HG03159 (cell line): ENCODE results near the gene RBM43.
"Not testable (repeated sequence)": the region's sequence is repeated elsewhere in the genome, so short reads cannot be mapped to it uniquely, and the experiment has no call there.

Source experiments
- ATAC-seq: cut with Tn5 transposase; IDR thresholded peaks from one replicate; pipeline ENCODE4 v1.9.1; 2021; ENCODE audit warnings: mild to moderate bottlenecking, moderate library complexity; ENCODE audit not compliant: unreplicated experiment

The RBM43 gene

GRCh38 chr2:151261231-151261976 is at the start of gene RBM43:
Gene RBM43, minus strand, starts transcription at chr2:151261863. Its CDS starts 136 bp downstream, at chr2:151261727.
- ATAC-seq = peak; percentile 91

GRCh38 chr2:151310313-151310712 is 48.6 kb upstream of the RBM43 start:
- not testable (repeated sequence) for ATAC-seq

GRCh38 chr2:151306621-151307020 is 45.0 kb upstream of the RBM43 start:
- no peak for ATAC-seq

GRCh38 chr2:151305129-151305691 is 43.5 kb upstream of the RBM43 start:
- no peak for ATAC-seq

GRCh38 chr2:151302879-151303278 is 41.2 kb upstream of the RBM43 start:
- no peak for ATAC-seq

GRCh38 chr2:151302404-151302803 is 40.7 kb upstream of the RBM43 start:
- no peak for ATAC-seq

GRCh38 chr2:151299920-151300539 is 38.4 kb upstream of the RBM43 start:
- peak; percentile 38 for ATAC-seq

GRCh38 chr2:151297882-151298281 is 36.2 kb upstream of the RBM43 start:
- ATAC-seq = peak; percentile 98

GRCh38 chr2:151295926-151296325 is 34.3 kb upstream of the RBM43 start:
- ATAC-seq = not testable (repeated sequence)

GRCh38 chr2:151292546-151292945 is 30.9 kb upstream of the RBM43 start:
- no peak for ATAC-seq

GRCh38 chr2:151292141-151292540 is 30.5 kb upstream of the RBM43 start:
- ATAC-seq = no peak

GRCh38 chr2:151291224-151291623 is 29.6 kb upstream of the RBM43 start:
- ATAC-seq = no peak

GRCh38 chr2:151289972-151290866 is 28.6 kb upstream of the RBM43 start:
- peak; percentile 16 for ATAC-seq

GRCh38 chr2:151287513-151288250 is 26.0 kb upstream of the RBM43 start:
- no peak for ATAC-seq

GRCh38 chr2:151282401-151282800 is 20.7 kb upstream of the RBM43 start:
- no peak for ATAC-seq

- no peak for ATAC-seq
These were observed 18.6 kb upstream of the RBM43 start for GRCh38 chr2:151280271-151280670.

- no peak for ATAC-seq
These were observed 16.8 kb upstream of the RBM43 start for GRCh38 chr2:151278487-151278886.

GRCh38 chr2:151277067-151277466 is 15.4 kb upstream of the RBM43 start:
- no peak for ATAC-seq

- ATAC-seq = no peak
These were observed 13.6 kb upstream of the RBM43 start for GRCh38 chr2:151275291-151275690.

- no peak for ATAC-seq
These were observed 10.2 kb upstream of the RBM43 start for GRCh38 chr2:151271824-151272223.
